K562 (cell line): ENCODE measurements around the gene SLC22A12. TPM values are rescaled to one million over a fixed set of nuclear protein-coding genes. Genes with fewer than 3 reads are reported as not detected.

ENCODE experiments used
- ATAC-seq: fragments of 200-7000 bp; cut with Tn5 transposase; 3 replicates; pipeline ENCODE4 v1.9.1; 2020; ENCODE audit warnings: moderate library complexity
- BruUV-seq: library from RNA; stranded (reverse); fragments of 400-500 nt; replicated peaks from 2 replicates; lab custom pipeline; 2021; lab: Mats Ljungman, UMichigan
- CTCF ChIA-PET: fragments of 300-600 bp; formaldehyde crosslinking; extraction: SDS; loops from one replicate; lab custom pipeline; 2021; ENCODE audit warnings: low intra/inter-chr PET ratio; lab: Yijun Ruan, JAX
- POLR2A ChIA-PET: fragments of 300-600, 350-650 bp; sonication (Branson Sonifier 250); formaldehyde crosslinking; extraction: SDS; loops from one replicate; lab custom pipeline; 2021; ENCODE audit warnings: antibody characterized with exemption, inconsistent platforms; lab: Yijun Ruan, JAX
- DNase-seq, 4 experiments: peaks; one replicate each; pipeline versions ENCODE4 v3.0.0 to v3.0.0-alpha.2; 2011 to 2018; ENCODE audit warnings: low spot score in 3 of 4, mixed read lengths in 3 of 4; ENCODE audit errors: extremely low read depth in 1 of 4
- FAIRE-seq: peaks from 2 replicates; lab custom pipeline; 2011; peaks lifted over from hg19 to GRCh38; lab: Jason Lieb, UNC
- H2AFZ ChIP-seq: 2 replicates; pipeline ENCODE4 v1.6.0; 2011; ENCODE audit warnings: low read depth, low read length, control low read depth, inconsistent platforms
- H3K27ac ChIP-seq: fragments of 200-600 bp; 3 replicates; pipeline ENCODE4 v1.8.0; 2011; ENCODE audit warnings: low read depth, mild to moderate bottlenecking, control low read depth, inconsistent platforms, low read length, moderate library complexity, mixed read lengths; ENCODE audit errors: extremely low read depth
- H3K27me3 ChIP-seq, 2 experiments: fragments of 300-600 bp in 1 of 2; 2 replicates in 1 of 2; 3 replicates in 1 of 2; pipeline versions ENCODE4 v1.6.0 to v1.8.0; 2011; ENCODE audit warnings: inconsistent platforms in 2 of 2, low read length in 2 of 2, mild to moderate bottlenecking in 1 of 2, mixed read lengths in 1 of 2, moderate library complexity in 1 of 2; ENCODE audit not compliant: control insufficient read depth in 2 of 2, insufficient read depth in 2 of 2
- H3K36me3 ChIP-seq: fragments of 300-600 bp; 3 replicates; pipeline ENCODE4 v1.8.0; 2011; ENCODE audit warnings: mild to moderate bottlenecking, low read length, inconsistent platforms; ENCODE audit not compliant: control insufficient read depth, insufficient read depth
- H3K4me1 ChIP-seq, 2 experiments: fragments of 200-600 bp in 1 of 2; replicated peaks in 1 of 2; 2 replicates in 1 of 2; 3 replicates in 1 of 2; pipeline versions ENCODE4 v1.5.1 to v1.8.0; 2011; ENCODE audit warnings: inconsistent platforms in 2 of 2, low read length in 2 of 2, mild to moderate bottlenecking in 1 of 2, mixed read lengths in 1 of 2, moderate library complexity in 1 of 2; ENCODE audit not compliant: control insufficient read depth in 2 of 2, insufficient read depth in 2 of 2
- H3K4me2 ChIP-seq: 2 replicates; pipeline ENCODE4 v1.6.1; 2011; ENCODE audit warnings: low read length, control low read depth, inconsistent platforms, mixed read lengths; ENCODE audit not compliant: insufficient read depth
- H3K4me3 ChIP-seq: fragments of 200-600 bp; sonication (generic), shearing (Covaris generic); 2 replicates; pipeline ENCODE4 v1.5.1; 2016; ENCODE audit warnings: control low read depth, inconsistent platforms
- H3K79me2 ChIP-seq: fragments of 200-600 bp; 3 replicates; pipeline ENCODE4 v1.8.0; 2011; ENCODE audit warnings: low read length, inconsistent platforms; ENCODE audit not compliant: control insufficient read depth, insufficient read depth
- H3K9ac ChIP-seq, 2 experiments: 2 replicates each; pipeline versions ENCODE4 v1.6.0 to v1.6.1; 2011; ENCODE audit warnings: low read depth in 2 of 2, low read length in 2 of 2, control low read depth in 1 of 2, inconsistent platforms in 1 of 2, mild to moderate bottlenecking in 1 of 2, mixed read lengths in 1 of 2; ENCODE audit not compliant: insufficient read depth in 1 of 2
- H3K9me1 ChIP-seq: one replicate; pipeline ENCODE4 v1.6.0; 2011; ENCODE audit warnings: inconsistent platforms, mild to moderate bottlenecking, low read length, moderate library complexity; ENCODE audit not compliant: control insufficient read depth, insufficient read depth
- H3K9me3 ChIP-seq: replicated peaks from 2 replicates; pipeline ENCODE4 v1.5.1; 2011; ENCODE audit warnings: low read depth, low read length, inconsistent platforms; ENCODE audit not compliant: control insufficient read depth, insufficient read depth
- H4K20me1 ChIP-seq: replicated peaks from 2 replicates; pipeline ENCODE4 v1.6.1; 2011; ENCODE audit warnings: low read length, inconsistent platforms, mixed read lengths; ENCODE audit not compliant: control insufficient read depth, insufficient read depth
- BCL6 ChIP-seq: fragments of 250-450 bp; sonication (Bioruptor Pico); IDR thresholded peaks from 2 replicates; pipeline ENCODE4 v1.4.0; 2020
- HMG20A ChIP-seq: fragments of 450-650 bp; formaldehyde crosslinking; conservative IDR thresholded peaks from 2 replicates; pipeline ENCODE4 v1.4.0; 2020; ENCODE audit warnings: mild to moderate bottlenecking, mixed read lengths
- MED1 ChIP-seq: sonication (generic); formaldehyde crosslinking; IDR thresholded peaks from 2 replicates; pipeline ENCODE4 v1.8.1; 2023; ENCODE audit warnings: missing genetic modification reagents, borderline replicate concordance
- NONO ChIP-seq, 2 experiments: fragments of 200-400 bp in 1 of 2; fragments of 450-650 bp in 1 of 2; formaldehyde crosslinking in 1 of 2; IDR thresholded peaks; 2 replicates each; pipeline ENCODE4 v1.6.1; 2017; ENCODE audit warnings: low read depth in 2 of 2, mild to moderate bottlenecking in 2 of 2, moderate library complexity in 2 of 2, low read length in 1 of 2
- POLR2H ChIP-seq: IDR thresholded peaks from 2 replicates; pipeline ENCODE4 v1.6.1; 2016; ENCODE audit warnings: missing genetic modification characterization, low read depth, mild to moderate bottlenecking, control low read depth, missing compliant biosample characterization, moderate library complexity
- SIRT6 ChIP-seq: IDR thresholded peaks from one replicate; pipeline ENCODE4 v1.6.1; 2012; ENCODE audit warnings: low read depth, mild to moderate bottlenecking, control low read depth, inconsistent platforms, low read length, moderate library complexity
- THRAP3 ChIP-seq: fragments of 450-650 bp; IDR thresholded peaks from 2 replicates; pipeline ENCODE4 v1.6.1; 2016; ENCODE audit warnings: mild to moderate bottlenecking, inconsistent platforms, borderline replicate concordance
- ZC3H11A ChIP-seq: IDR thresholded peaks from 2 replicates; pipeline ENCODE4 v1.6.1; 2012; ENCODE audit warnings: low read depth, low read length, improper control_type of control experiment
- ZNF134 ChIP-seq: fragments of 250-450 bp; sonication (Bioruptor Pico); conservative IDR thresholded peaks from 2 replicates; pipeline ENCODE4 v1.4.0; 2020
- ZNF699 ChIP-seq: fragments of 250-450 bp; sonication (Bioruptor Pico); IDR thresholded peaks from 2 replicates; pipeline ENCODE4 v1.8.0; 2021; ENCODE audit warnings: mild to moderate bottlenecking, moderate library complexity; ENCODE audit not compliant: insufficient replicate concordance
- WGBS: fragments of 100-300 bp; shearing (Covaris generic); methylation state at CpG from one replicate; pipeline ENCODE4 v1.1.6; 2016; ENCODE audit warnings: low coverage, mixed read lengths; ENCODE audit not compliant: insufficient coverage; ENCODE audit errors: missing lambda C conversion rate; 5-methylcytosine and 5-hydroxymethylcytosine counted together
- in situ Hi-C: fragments of 300-500 bp; cut with MboI; formaldehyde crosslinking; loops from 4 replicates; pipeline ENCODE4 v1.15.0; 2018; ENCODE audit warnings: inconsistent platforms, mixed read lengths
- intact Hi-C: fragments of 100-400 bp; cut with micrococcal nuclease; formaldehyde crosslinking; loops from 2 replicates; pipeline ENCODE4 v1.14.2; 2022
- polyA plus RNA-seq, 8 experiments: library from polyadenylated mRNA; depleted of rRNA in 4 of 8; stranded (reverse) in 5 of 8; unstranded in 3 of 8; fragments of >200 nt; fragmentation: Nextera tagmentation in 2 of 8; fragmentation: Illumina TruSeq in 1 of 8; extraction: Ambion mirVana in 2 of 8; extraction: Trizol in 1 of 8; gene quantifications; 2 replicates each; pipeline versions ENCODE4 v1.2.1 to v1.2.3, GENCODE V29; 2011 to 2014; ENCODE audit warnings: inconsistent platforms in 1 of 8, missing spikeins in 1 of 8
- total RNA-seq, 7 experiments: library from RNA; depleted of rRNA in 6 of 7; stranded (reverse); fragments of >200 nt in 6 of 7; fragmentation: Illumina TruSeq in 2 of 7; extraction: Trizol in 2 of 7; gene quantifications; 2 replicates each; pipeline versions ENCODE4 v1.2.1 to v1.2.3, GENCODE V29; 2011 to 2021; ENCODE audit warnings: low replicate concordance in 1 of 7
- TF ChIP-seq, protein P1 (sequence below): sonication (generic); formaldehyde crosslinking; IDR thresholded peaks from 2 replicates; pipeline ENCODE4 v1.8.0; 2023; ENCODE audit warnings: mild to moderate bottlenecking, missing genetic modification reagents
- TF ChIP-seq, protein P2 (sequence below), 2 experiments: fragments of 200-800 bp in 1 of 2; sonication (Bioruptor generic) in 1 of 2; sonication (generic) in 1 of 2; formaldehyde crosslinking in 1 of 2; IDR thresholded peaks in 1 of 2; conservative IDR thresholded peaks in 1 of 2; 2 replicates each; pipeline versions ENCODE4 v1.5.0 to v1.6.1; 2016 to 2020; ENCODE audit warnings: missing compliant biosample characterization in 1 of 2, missing genetic modification characterization in 1 of 2, missing genetic modification reagents in 1 of 2
- TF ChIP-seq, protein P3 (sequence below): fragments of 450-650 bp; formaldehyde crosslinking; IDR thresholded peaks from 2 replicates; pipeline ENCODE4 v1.4.0; 2020; ENCODE audit warnings: mild to moderate bottlenecking, mixed read lengths
- TF ChIP-seq, protein P4 (sequence below): fragments of 450-650 bp; IDR thresholded peaks from one replicate; pipeline ENCODE4 v1.6.1; 2018; ENCODE audit warnings: mild to moderate bottlenecking, moderate library complexity; ENCODE audit not compliant: partially characterized antibody

Gene SLC22A12
- total and polyA plus RNA-seq, 9 of the 15 experiments (the other 6 are each of a cell fraction or from before 2014, with no cell fraction given), result not detected

DNA sequence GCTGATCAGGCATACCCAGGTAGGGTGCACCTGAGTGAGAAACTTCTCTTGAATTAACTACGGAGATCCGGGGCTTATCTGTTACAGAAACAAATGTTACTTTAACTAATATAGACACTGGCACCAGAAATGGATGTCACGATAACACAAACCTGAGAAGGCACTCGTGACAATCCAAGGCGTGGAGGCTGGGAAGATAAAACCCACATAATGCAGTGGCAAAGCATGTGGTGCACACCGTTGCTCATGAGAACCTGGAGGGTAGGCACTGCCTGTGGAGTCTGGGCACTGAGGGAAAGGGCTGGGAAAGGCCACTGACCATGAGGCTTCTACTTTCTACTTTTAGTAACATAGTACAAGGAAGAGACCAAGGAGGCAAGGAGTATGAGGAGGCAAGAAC is 22.6 kb downstream of the SLC22A12 start:
- no peak overlapping the region for H3K4me2 ChIP-seq
- ChIA-PET CTCF (no interaction called here), POLR2A (no interaction called here)
- no peaks in the 10 kb centered on the region for H3K79me2 ChIP-seq
- in situ Hi-C loops (no loop called here), intact Hi-C loops (no loop called here)
- FAIRE-seq, result no peak
- peaks cover 0 to 5% of the 10 kb centered on the region in 2 experiments; a peak in 1 of 5 replicates for H3K4me1 ChIP-seq
- H4K20me1 ChIP-seq, result peaks cover 4% of the 10 kb centered on the region; the same call in 1 of the 2 replicates
- H3K27me3 ChIP-seq, result peaks cover 3 to 45% of the 10 kb centered on the region in 2 experiments; a peak in 2 of 5 replicates
- no peak for DNase-seq
- no peak overlapping the region for H2AFZ ChIP-seq
- no peaks in the 10 kb centered on the region for H3K36me3 ChIP-seq
- no peaks in the 10 kb centered on the region for H3K9me3 ChIP-seq
- H3K9ac ChIP-seq, result no peak overlapping the region
- H3K27ac ChIP-seq, result no peak overlapping the region
- 0% methylated on average over 6 of the region's 6 CpGs for WGBS
- H3K9me1 ChIP-seq, result no peaks in the 10 kb centered on the region
- no peak overlapping the region for H3K4me3 ChIP-seq
- ATAC-seq, result no peak
- BruUV-seq, result no TSS peak
- no peak for TF ChIP-seq BCL6 (CRISPR knock-in tag)
- no peak for TF ChIP-seq ZC3H11A
- TF ChIP-seq HMG20A (CRISPR knock-in tag), result no peak
- TF ChIP-seq, protein P1, sequence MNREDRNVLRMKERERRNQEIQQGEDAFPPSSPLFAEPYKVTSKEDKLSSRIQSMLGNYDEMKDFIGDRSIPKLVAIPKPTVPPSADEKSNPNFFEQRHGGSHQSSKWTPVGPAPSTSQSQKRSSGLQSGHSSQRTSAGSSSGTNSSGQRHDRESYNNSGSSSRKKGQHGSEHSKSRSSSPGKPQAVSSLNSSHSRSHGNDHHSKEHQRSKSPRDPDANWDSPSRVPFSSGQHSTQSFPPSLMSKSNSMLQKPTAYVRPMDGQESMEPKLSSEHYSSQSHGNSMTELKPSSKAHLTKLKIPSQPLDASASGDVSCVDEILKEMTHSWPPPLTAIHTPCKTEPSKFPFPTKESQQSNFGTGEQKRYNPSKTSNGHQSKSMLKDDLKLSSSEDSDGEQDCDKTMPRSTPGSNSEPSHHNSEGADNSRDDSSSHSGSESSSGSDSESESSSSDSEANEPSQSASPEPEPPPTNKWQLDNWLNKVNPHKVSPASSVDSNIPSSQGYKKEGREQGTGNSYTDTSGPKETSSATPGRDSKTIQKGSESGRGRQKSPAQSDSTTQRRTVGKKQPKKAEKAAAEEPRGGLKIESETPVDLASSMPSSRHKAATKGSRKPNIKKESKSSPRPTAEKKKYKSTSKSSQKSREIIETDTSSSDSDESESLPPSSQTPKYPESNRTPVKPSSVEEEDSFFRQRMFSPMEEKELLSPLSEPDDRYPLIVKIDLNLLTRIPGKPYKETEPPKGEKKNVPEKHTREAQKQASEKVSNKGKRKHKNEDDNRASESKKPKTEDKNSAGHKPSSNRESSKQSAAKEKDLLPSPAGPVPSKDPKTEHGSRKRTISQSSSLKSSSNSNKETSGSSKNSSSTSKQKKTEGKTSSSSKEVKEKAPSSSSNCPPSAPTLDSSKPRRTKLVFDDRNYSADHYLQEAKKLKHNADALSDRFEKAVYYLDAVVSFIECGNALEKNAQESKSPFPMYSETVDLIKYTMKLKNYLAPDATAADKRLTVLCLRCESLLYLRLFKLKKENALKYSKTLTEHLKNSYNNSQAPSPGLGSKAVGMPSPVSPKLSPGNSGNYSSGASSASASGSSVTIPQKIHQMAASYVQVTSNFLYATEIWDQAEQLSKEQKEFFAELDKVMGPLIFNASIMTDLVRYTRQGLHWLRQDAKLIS (CRISPR knock-in tag), result no peak
- TF ChIP-seq NONO (IDR thresholded peaks at IDR 0.05; ENCODE audit: low read depth in 2 of 2, low read length in 1 of 2), result no peak
- TF ChIP-seq, protein P2, sequence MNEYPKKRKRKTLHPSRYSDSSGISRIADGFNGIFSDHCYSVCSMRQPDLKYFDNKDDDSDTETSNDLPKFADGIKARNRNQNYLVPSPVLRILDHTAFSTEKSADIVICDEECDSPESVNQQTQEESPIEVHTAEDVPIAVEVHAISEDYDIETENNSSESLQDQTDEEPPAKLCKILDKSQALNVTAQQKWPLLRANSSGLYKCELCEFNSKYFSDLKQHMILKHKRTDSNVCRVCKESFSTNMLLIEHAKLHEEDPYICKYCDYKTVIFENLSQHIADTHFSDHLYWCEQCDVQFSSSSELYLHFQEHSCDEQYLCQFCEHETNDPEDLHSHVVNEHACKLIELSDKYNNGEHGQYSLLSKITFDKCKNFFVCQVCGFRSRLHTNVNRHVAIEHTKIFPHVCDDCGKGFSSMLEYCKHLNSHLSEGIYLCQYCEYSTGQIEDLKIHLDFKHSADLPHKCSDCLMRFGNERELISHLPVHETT (CRISPR knock-in tag; conservative IDR thresholded peaks at IDR 0.05 in 1 of 2, IDR thresholded peaks at IDR 0.05 in 1 of 2), result no peak
- TF ChIP-seq ZNF134 (CRISPR knock-in tag), result no peak
- TF ChIP-seq MED1 (CRISPR knock-in tag), result no peak
- TF ChIP-seq, protein P3, sequence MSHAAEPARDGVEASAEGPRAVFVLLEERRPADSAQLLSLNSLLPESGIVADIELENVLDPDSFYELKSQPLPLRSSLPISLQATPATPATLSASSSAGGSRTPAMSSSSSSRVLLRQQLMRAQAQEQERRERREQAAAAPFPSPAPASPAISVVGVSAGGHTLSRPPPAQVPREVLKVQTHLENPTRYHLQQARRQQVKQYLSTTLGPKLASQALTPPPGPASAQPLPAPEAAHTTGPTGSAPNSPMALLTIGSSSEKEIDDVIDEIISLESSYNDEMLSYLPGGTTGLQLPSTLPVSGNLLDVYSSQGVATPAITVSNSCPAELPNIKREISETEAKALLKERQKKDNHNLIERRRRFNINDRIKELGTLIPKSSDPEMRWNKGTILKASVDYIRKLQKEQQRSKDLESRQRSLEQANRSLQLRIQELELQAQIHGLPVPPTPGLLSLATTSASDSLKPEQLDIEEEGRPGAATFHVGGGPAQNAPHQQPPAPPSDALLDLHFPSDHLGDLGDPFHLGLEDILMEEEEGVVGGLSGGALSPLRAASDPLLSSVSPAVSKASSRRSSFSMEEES (CRISPR knock-in tag), result no peak
- no peak for TF ChIP-seq THRAP3
- no peak for TF ChIP-seq SIRT6
- TF ChIP-seq, protein P4, sequence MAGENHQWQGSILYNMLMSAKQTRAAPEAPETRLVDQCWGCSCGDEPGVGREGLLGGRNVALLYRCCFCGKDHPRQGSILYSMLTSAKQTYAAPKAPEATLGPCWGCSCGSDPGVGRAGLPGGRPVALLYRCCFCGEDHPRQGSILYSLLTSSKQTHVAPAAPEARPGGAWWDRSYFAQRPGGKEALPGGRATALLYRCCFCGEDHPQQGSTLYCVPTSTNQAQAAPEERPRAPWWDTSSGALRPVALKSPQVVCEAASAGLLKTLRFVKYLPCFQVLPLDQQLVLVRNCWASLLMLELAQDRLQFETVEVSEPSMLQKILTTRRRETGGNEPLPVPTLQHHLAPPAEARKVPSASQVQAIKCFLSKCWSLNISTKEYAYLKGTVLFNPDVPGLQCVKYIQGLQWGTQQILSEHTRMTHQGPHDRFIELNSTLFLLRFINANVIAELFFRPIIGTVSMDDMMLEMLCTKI, result no peak
- no peak for TF ChIP-seq ZNF699 (CRISPR knock-in tag)
- TF ChIP-seq POLR2H, result no peak
